ENCODE measurements around the gene DNAJC9. TPM values are rescaled to one million over a fixed set of nuclear protein-coding genes. Genes with fewer than 3 reads are reported as not detected.
"Not testable (repeated sequence)": the region's sequence is repeated elsewhere in the genome, so short reads cannot be mapped to it uniquely, and the experiment has no call there.

The DNAJC9 gene
- total RNA-seq, 1 donor from 2014 or later: 69.0 TPM

- peak; percentile 62 for TF ChIP-seq CTCF (conservative IDR thresholded peaks at IDR 0.05; ENCODE audit: low read depth, low read length)
- no peak overlapping the region for H3K4me3 ChIP-seq (ENCODE audit: low read depth, low read length)
- no peak for DNase-seq (ENCODE audit: low read depth)
These were observed 16.8 kb upstream of the DNAJC9 start for GRCh38 chr10:73263693-73264347.

GRCh38 chr10:73262880-73263555 lies 16.0 kb upstream of the DNAJC9 start:
- TF ChIP-seq CTCF (conservative IDR thresholded peaks at IDR 0.05; ENCODE audit: low read depth, low read length): no peak
- no peak overlapping the region for H3K4me3 ChIP-seq (ENCODE audit: low read depth, low read length)
- DNase-seq (ENCODE audit: low read depth): no peak

- DNase-seq (ENCODE audit: low read depth): peak; percentile 75
- TF ChIP-seq CTCF (conservative IDR thresholded peaks at IDR 0.05; ENCODE audit: low read depth, low read length): no peak
- no peak overlapping the region for H3K4me3 ChIP-seq (ENCODE audit: low read depth, low read length)
These were observed 15.2 kb upstream of the DNAJC9 start for GRCh38 chr10:73262105-73262730.

GRCh38 chr10:73261362-73261995 lies 14.4 kb upstream of the DNAJC9 start:
- no peak for TF ChIP-seq CTCF (conservative IDR thresholded peaks at IDR 0.05; ENCODE audit: low read depth, low read length)
- H3K4me3 ChIP-seq (ENCODE audit: low read depth, low read length): no peak overlapping the region
- DNase-seq (ENCODE audit: low read depth): no peak

GRCh38 chr10:73258612-73259011 lies 11.6 kb upstream of the DNAJC9 start:
- H3K4me3 ChIP-seq (ENCODE audit: low read depth, low read length); DNase-seq (ENCODE audit: low read depth): not testable (repeated sequence)

GRCh38 chr10:73253225-73253555 lies 6.1 kb upstream of the DNAJC9 start:
- peak overlapping the region; percentile 90 for H3K4me3 ChIP-seq (ENCODE audit: low read depth, low read length)
- peak; percentile 26 for TF ChIP-seq CTCF (conservative IDR thresholded peaks at IDR 0.05; ENCODE audit: low read depth, low read length)
- DNase-seq (ENCODE audit: low read depth): no peak

- peak; percentile 84 for DNase-seq (ENCODE audit: low read depth)
- H3K4me3 ChIP-seq (ENCODE audit: low read depth, low read length): peak within 1 kb of the TSS; percentile 90
- no peak for TF ChIP-seq CTCF (conservative IDR thresholded peaks at IDR 0.05; ENCODE audit: low read depth, low read length)
These were observed 5.6 kb upstream of the DNAJC9 start, which contains the start of gene MRPS16 for GRCh38 chr10:73252445-73253224. TSS of gene MRPS16 (minus strand) at chr10:73252644. CDS start at chr10:73252482, 162 bp downstream.
